ENCODE measurements around the gene DOCK4.

- no peak for TF ChIP-seq TAF1 (IDR thresholded peaks at IDR 0.05; ENCODE audit: low read depth)
- no peak for TF ChIP-seq RAD21 (IDR thresholded peaks at IDR 0.05; ENCODE audit: low read depth)
These were observed 417.2 kb downstream of the DOCK4 start for GRCh38 chr7:111789048-111789320.
